HG03442 (cell line): ENCODE measurements around the gene TRAF2.
"Not testable (repeated sequence)": the region's sequence is repeated elsewhere in the genome, so short reads cannot be mapped to it uniquely, and the experiment has no call there.

ENCODE experiments used
- ATAC-seq: cut with Tn5 transposase; IDR thresholded peaks from one replicate; pipeline ENCODE4 v1.9.1; 2021; ENCODE audit warnings: mild to moderate bottlenecking, moderate library complexity; ENCODE audit not compliant: unreplicated experiment

The TRAF2 gene

DNA sequence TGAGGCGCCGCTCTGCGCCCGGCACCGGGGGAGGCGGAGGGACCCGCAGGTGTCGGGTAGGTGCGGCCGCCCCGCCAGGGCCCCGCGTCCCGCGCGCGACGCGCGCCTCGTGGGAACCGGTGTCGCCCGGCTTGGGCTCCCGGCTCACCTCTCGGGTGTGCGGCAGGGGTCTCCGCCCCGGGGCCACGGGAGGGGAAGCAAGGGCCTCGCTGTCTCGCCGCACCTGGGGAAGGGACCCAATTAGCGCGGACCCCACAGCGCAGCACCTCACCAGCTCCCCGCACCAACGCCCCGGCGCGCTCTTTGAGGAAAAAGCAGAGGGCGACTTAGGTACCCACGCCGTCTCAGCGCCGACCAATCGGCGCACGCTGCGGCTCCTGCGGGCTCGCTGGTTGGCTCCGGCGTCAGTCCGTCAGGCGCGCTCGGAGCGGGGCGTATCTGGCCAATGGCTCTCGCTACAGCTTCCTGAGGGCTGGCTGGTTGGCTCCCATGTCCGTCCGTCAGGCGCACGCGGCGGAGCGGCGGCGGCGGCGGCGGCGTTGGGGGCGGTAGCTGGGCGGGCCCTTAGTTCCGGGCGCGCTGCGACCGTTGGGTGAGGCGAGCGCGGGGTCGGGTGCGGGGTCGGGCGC, at the start of gene TRAF2:
Gene TRAF2 (plus strand): TSS at position 567 of the 629 bp plus-strand sequence. CDS start 12,225 bp downstream, outside the sequence.
- ATAC-seq: peak; percentile 70

GRCh38 chr9:136837146-136837855, 49.0 kb upstream of the TRAF2 start:
- ATAC-seq: no peak

DNA sequence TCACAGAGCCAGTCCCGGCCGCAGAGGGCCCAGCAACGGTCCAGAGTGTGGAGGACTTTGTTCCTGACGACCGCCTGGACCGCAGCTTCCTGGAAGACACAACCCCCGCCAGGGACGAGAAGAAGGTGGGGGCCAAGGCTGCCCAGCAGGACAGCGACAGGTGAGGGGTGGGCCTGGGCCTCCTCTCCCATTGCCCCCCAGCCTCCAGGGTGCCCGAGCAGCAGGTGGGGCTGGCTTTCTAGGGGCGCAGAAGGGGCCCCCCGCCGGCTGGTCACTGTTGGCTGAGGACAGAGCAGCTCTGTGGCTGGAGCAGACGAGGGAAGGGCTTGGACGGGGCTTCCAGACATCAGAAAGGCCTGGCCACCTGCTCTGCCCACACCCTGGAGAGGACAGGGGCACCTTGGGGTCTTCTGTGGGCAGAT, 48.4 kb upstream of the TRAF2 start:
- ATAC-seq: not testable (repeated sequence)

GRCh38 chr9:136838314-136839228, 47.7 kb upstream of the TRAF2 start:
- ATAC-seq: no peak

DNA sequence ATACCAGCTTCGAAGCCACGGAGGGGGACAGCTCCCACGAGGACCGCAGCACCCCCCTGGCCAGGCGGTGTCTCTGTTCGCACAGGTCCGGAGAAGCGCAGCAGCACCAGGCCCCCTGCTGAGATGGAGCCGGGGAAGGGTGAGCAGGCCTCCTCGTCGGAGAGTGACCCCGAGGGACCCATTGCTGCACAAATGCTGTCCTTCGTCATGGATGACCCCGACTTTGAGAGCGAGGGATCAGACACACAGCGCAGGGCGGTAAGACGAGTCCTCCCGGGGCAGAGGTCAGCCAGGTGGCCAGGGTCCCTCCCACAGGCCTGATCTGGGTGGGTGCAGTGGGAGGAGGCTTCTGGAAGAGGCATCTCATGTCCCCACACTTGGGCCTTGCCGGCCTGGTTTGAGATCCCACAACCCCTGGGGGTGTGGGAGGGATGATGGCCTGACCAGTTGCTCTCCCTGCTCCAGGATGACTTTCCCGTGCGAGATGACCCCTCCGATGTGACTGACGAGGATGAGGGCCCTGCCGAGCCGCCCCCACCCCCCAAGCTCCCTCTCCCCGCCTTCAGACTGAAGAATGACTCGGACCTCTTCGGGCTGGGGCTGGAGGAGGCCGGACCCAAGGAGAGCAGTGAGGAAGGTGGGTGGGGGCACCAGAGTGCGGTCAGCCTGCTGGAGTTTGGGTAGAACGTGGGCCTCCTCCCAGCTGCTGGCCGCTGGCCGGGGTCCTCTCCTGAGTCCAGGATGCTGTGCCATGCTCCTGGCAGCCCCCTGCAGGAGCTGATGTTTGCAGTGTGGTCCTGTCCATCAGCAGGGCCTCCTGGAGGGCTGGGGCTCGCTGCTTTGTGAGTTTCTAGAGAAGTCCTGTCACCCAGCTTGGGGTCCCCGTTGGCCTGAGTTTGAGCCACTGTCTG, 46.8 kb upstream of the TRAF2 start:
- ATAC-seq: no peak

- ATAC-seq: no peak
Observed at GRCh38 chr9:136840140-136840876, 46.0 kb upstream of the TRAF2 start.

DNA sequence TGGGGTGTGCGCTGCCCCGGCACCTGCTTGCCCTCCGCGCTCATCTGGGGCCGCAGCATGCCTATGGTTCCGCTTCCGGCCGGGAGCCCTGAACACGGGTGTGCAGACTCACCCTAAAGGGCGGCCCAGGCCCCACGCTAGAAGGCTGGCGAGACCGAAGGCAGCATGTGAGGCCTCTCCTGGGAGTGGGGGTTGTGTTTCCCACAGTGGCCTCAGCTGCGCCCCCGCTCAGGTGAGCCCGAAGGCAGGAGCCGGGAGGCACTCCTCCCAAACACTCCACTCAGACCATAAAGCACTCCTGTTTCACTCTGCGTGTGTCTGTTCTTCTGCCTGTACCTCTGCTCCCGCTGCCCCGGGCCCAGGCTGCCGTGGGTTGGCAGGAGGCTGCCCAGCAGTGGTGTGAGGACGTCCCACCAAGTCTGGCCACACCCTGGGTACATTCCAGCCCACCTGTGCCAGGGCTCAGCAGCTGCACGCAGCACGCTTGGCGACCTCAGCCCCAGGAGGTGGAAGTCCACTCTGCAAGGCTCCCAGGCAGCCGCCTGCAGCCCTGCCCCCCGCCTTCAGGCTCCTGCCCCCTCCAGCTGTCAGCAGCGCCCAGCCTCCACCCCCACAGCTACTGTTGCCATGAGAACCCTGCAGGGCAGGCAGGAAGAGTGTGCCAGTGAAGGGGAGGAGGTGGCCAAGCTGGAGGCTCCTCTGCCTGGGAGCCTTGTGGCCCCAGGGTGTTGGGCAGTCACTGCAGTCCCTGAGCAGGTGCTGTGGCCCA, 45.3 kb upstream of the TRAF2 start:
- no peak for ATAC-seq

GRCh38 chr9:136841646-136842379, 44.5 kb upstream of the TRAF2 start:
- not testable (repeated sequence) for ATAC-seq

DNA sequence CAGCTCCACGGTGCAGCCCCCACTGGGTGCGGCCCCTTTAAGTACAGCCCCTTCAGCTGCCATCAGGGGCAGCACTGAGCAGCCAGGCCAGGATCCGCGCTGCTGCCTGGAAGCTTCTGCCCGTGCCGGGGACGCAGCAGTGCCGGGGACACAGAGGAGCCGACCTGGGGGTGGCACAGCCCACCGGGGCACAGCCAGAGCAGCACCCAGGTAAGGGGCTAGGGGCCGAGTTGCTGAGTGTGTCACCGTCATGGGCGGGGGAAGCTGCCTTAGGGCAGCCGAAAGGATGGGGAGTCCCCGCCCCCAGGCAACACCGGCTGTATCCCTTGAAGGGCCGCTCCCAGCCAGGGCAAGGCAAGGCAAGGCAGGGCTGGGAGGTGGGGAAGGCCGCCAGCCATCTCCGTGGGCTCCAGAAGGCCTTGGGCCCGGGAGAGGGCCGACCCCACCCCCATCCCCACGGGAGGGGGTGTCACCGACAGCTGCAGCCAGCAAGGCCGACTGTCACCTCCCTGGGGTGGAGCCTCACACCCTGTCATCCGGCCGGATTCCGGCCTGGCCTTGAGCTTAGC, 43.9 kb upstream of the TRAF2 start, which contains the start of gene AJM1:
Gene AJM1 (plus strand): TSS at position 99 of the 569 bp plus-strand sequence. CDS start 1,937 bp downstream, outside the sequence.
- ATAC-seq: peak; percentile 52

- not testable (repeated sequence) for ATAC-seq
Observed at GRCh38 chr9:136843159-136843800, 43.0 kb upstream of the TRAF2 start.

DNA sequence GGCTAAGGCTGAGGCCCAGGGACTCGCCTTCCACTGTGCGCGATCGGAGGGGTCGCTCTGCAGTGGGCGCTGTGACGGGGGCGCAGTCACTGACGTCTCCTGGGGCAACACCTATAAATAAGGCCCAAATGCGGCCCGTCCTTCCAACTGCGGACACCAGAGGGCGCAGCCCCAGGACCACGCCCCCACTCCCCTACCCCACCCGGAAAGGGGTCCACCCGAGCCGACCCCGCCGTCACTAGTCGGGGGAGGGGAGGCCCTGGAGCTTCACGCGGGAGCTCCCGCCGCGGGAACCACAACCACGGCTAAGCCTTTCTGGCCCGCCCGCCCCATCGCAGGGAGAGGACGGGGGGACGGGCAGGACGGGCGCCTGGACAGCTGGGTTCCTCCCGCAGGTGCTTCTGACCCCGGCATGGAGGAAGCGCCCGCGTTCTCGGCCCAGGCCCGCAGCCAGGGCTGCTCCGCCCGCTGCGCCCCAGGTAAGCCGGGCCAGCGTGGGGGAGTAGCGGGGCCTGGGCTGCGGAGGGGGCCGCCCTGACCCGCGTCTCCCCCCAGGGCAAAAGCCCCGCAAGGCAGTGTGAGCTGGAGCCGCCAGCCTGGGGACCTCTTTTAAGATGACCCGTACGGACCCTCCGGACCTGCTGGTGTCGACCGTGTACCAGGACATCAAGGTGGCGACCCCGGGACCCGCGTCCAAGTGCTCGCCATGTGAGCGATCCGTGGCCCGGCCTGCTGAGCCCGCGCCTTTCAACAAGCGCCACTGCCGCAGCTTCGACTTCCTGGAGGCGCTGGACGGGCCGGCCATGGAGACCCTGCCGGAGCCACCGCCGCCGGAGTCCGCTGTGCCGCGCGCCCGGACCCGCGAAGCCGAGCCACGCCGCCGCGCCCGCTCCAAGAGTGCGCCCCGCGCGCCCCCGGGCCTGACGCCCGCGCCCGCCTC, 42.2 kb upstream of the TRAF2 start:
- ATAC-seq: not testable (repeated sequence)

GRCh38 chr9:136844761-136845464, 41.4 kb upstream of the TRAF2 start:
- ATAC-seq: no peak

DNA sequence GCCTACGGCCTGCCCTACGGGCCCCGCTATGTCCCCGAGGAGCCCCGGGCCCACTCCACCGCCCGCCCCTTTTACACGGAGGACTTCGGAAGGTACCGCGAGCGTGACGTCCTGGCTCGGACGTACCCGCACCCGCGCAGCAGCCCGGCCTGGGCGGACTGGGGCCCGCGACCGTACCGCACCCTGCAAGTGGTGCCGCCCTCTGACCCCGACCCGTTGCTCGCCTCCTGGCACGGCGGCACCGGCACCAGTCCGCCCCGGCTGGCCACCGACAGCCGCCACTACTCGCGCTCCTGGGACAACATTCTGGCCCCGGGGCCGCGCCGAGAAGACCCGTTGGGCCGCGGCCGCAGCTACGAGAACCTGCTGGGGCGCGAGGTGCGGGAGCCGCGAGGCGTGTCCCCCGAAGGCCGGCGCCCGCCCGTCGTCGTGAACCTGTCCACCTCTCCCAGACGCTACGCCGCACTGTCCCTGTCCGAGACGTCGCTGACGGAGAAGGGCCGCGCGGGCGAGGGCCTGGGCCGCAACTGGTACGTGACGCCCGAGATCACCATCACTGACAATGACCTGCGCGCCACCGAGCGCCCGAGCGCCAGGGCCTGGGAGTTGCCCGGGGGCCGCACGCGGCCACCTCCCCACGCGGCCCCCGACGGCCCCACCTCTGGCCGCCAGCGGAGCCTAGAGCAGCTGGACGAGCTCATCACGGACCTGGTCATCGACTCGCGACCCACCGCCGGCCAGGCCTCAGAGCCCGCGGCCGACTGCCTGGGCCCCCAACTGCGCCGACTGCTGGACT, 40.7 kb upstream of the TRAF2 start:
- no peak for ATAC-seq

DNA sequence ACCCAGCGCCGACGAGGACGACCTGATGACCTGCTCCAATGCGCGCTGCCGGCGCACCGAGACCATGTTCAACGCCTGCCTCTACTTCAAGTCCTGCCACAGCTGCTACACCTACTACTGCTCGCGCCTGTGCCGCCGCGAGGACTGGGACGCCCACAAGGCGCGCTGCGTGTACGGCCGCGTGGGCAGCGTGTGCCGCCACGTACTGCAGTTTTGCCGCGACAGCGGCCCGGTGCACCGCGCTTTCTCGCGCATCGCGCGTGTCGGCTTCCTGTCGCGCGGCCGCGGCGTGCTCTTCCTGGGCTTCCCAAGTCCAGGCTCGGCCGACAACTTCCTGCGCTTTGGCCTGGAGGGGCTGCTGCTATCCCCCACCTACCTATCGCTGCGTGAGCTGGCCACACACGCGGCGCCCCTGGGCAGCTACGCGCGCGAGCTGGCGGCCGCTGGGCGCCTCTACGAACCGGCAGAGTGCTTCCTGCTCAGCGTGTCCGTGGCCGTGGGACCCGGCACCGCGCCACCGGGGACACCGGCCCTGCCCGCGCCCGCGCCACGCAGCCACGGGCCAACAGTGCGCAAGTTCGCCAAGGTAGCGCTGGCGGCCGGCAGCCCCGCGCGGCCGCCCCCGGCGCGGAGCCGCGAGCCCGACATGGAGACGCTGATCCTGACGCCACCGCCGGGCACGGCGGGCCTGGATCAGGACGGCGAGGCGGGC, 39.8 kb upstream of the TRAF2 start:
- no peak for ATAC-seq
